AG04450 (cell line): ENCODE measurements around the gene RGS6. TPM values are rescaled to one million over a fixed set of nuclear protein-coding genes. Genes with fewer than 3 reads are reported as not detected.

Experiments
- CTCF ChIA-PET: fragments of 300-600, 350-600 bp; formaldehyde crosslinking; extraction: SDS; loops from one replicate; lab custom pipeline; 2022; ENCODE audit warnings: antibody characterized with exemption, inconsistent platforms; lab: Charles Lee
- POLR2A ChIA-PET: fragments of 350-600 bp; formaldehyde crosslinking; extraction: SDS; loops from one replicate; lab custom pipeline; 2021; ENCODE audit warnings: antibody characterized with exemption, inconsistent platforms; lab: Yijun Ruan, JAX
- DNase-seq: peaks from one replicate; pipeline ENCODE4 v3.0.0-alpha.2; 2011; ENCODE audit warnings: low read depth, low spot score
- H3K27ac ChIP-seq: one replicate; pipeline ENCODE4 v1.5.1; 2012; ENCODE audit warnings: low read depth, low read length, control low read depth
- H3K27me3 ChIP-seq: one replicate; pipeline ENCODE4 v1.6.0; 2012; ENCODE audit warnings: low read length; ENCODE audit not compliant: control insufficient read depth, insufficient read depth
- H3K4me3 ChIP-seq: 2 replicates; pipeline ENCODE4 v1.5.1; 2011; ENCODE audit warnings: mild to moderate bottlenecking, low read depth, low read length, control low read depth
- H3K9me3 ChIP-seq: 2 replicates; pipeline ENCODE4 v1.5.1; 2012; ENCODE audit warnings: low read length; ENCODE audit not compliant: control insufficient read depth, insufficient read depth
- polyA plus RNA-seq: library from polyadenylated mRNA; depleted of rRNA; stranded (reverse); fragments of >200 nt; gene quantifications from 2 replicates; pipeline ENCODE4 v1.2.3, GENCODE V29; 2011
- TF ChIP-seq, protein P1 (sequence below): IDR thresholded peaks from 2 replicates; pipeline ENCODE4 v1.5.1; 2011; ENCODE audit warnings: low read depth, low read length, control low read depth, inconsistent platforms

The RGS6 gene
- polyA plus RNA-seq, 1 experiment = not detected

GRCh38 chr14:72097173-72097783 is 165.0 kb downstream of the RGS6 start:
- Histone ChIP-seq H3K27ac (no peak overlapping the region), H3K27me3 (no peaks in the 10 kb centered on the region), H3K9me3 (no peaks in the 10 kb centered on the region), H3K4me3 (no peak overlapping the region)
- no peak for DNase-seq
- ChIA-PET POLR2A (no interaction called here), CTCF (interaction anchor here (0.6 kb wide), 1 partner anchor 8 kb away, joined by 3 read pairs; no protein-coding TSS in a partner anchor)
- TF ChIP-seq, protein P1, sequence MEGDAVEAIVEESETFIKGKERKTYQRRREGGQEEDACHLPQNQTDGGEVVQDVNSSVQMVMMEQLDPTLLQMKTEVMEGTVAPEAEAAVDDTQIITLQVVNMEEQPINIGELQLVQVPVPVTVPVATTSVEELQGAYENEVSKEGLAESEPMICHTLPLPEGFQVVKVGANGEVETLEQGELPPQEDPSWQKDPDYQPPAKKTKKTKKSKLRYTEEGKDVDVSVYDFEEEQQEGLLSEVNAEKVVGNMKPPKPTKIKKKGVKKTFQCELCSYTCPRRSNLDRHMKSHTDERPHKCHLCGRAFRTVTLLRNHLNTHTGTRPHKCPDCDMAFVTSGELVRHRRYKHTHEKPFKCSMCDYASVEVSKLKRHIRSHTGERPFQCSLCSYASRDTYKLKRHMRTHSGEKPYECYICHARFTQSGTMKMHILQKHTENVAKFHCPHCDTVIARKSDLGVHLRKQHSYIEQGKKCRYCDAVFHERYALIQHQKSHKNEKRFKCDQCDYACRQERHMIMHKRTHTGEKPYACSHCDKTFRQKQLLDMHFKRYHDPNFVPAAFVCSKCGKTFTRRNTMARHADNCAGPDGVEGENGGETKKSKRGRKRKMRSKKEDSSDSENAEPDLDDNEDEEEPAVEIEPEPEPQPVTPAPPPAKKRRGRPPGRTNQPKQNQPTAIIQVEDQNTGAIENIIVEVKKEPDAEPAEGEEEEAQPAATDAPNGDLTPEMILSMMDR = no peak

- no peaks in the 10 kb centered on the region for H3K9me3 ChIP-seq
- no peak for DNase-seq
- H3K4me3 ChIP-seq = no peak overlapping the region
- H3K27me3 ChIP-seq = no peaks in the 10 kb centered on the region
- POLR2A ChIA-PET = no interaction called here
- TF ChIP-seq, protein P1 = no peak
- CTCF ChIA-PET = no interaction called here
- H3K27ac ChIP-seq = no peak overlapping the region
Measured at GRCh38 chr14:72098210-72098609, 166.0 kb downstream of the RGS6 start.

DNA sequence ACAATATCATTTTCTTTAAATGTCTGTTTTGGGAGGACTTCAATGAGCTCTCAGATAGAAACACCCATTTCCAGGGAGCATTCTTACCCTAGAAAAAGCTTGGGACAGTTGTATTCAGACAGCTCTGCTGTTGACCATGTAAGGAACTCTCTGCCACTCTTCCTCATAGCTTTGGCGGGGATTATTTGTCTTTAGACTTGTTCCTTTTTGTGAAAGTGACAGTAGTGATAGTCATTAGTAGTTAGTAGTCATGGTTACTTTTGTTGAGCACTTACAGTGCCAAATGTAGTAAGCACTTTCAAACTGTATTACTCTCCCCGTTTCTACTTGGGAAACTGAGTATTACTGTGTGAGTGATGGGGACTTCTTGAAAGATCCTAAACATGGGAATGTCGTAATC is 167.3 kb downstream of the RGS6 start:
- DNase-seq = no peak
- CTCF ChIA-PET = no interaction called here
- H3K4me3 ChIP-seq = no peak overlapping the region
- H3K27ac ChIP-seq = no peak overlapping the region
- no peaks in the 10 kb centered on the region for H3K27me3 ChIP-seq
- TF ChIP-seq, protein P1 = no peak
- POLR2A ChIA-PET = no interaction called here
- H3K9me3 ChIP-seq = no peaks in the 10 kb centered on the region

DNA sequence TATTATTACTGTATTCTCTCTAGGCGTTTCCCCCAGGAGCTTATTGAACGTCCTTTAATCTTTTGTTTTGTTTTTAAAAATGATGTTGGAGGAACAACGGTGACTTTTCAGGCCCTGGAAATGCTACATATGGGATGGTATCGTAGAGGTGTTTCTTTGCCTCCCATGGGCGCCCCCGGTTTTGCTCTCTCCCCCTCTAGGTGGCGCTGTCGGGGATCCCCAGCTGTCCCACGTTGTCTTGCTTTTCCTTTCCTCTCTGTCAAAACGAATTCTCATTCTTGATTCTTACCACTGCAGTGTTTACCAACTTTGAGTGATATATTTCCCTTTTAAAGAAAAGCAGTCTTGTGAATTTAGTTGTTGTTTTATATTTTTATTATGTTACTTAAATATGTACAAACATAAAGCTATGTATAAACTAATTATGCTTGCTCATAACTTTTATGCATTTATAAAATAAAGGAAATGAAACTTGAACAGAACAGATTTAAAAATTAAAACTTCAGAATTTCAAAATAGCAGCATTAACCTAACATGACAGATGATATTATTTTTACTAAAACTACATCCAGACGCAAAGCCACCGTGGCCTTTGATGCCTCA is 171.9 kb downstream of the RGS6 start:
- DNase-seq = no peak
- ChIA-PET POLR2A (no interaction called here), CTCF (interaction anchor here (0.6 to 1.4 kb wide), 7 partner anchors 14 to 78 kb away, joined by 3 to 6 read pairs (median 3); no protein-coding TSS in a partner anchor)
- H3K27me3 ChIP-seq = no peaks in the 10 kb centered on the region
- H3K9me3 ChIP-seq = no peaks in the 10 kb centered on the region
- TF ChIP-seq, protein P1 = peak; percentile 55
- no peak overlapping the region for H3K27ac ChIP-seq
- no peak overlapping the region for H3K4me3 ChIP-seq

DNA sequence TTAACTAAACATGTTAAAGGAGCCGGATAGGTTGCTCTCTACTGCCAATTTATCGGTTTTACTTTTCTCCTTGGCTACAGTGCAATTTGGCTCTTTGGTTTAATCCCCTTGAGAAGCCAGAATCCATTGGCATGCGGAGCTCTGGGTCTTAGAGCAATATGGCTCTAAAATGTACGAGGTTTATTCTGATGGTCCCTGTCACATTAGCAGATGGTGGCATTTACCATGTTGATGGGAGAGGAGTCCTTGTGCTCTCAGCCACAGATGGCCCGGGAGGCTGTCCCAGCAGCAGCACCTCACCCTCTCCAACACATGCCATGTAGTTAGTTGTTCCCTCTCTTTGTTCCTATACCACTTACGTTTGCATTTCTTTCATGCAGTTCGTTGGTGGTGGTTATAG is 179.7 kb downstream of the RGS6 start:
- CTCF ChIA-PET = no interaction called here
- H3K4me3 ChIP-seq = no peak overlapping the region
- no peak overlapping the region for H3K27ac ChIP-seq
- no peak for DNase-seq
- no peaks in the 10 kb centered on the region for H3K9me3 ChIP-seq
- no peaks in the 10 kb centered on the region for H3K27me3 ChIP-seq
- TF ChIP-seq, protein P1 = no peak
- POLR2A ChIA-PET = no interaction called here
